Lower leg skin (tissue), 4 donors: Measurements from ENCODE around the gene FKBP5. TPM values are rescaled to one million over a fixed set of nuclear protein-coding genes. Genes with fewer than 3 reads are reported as not detected.

Source experiments
- DNase-seq, 2 donors: peaks; one replicate each; pipeline ENCODE4 v3.0.0-alpha.2; 2019; ENCODE audit warnings: low spot score in 2 of 2
- H3K4me3 ChIP-seq: fragments of 200-600 bp; sonication (generic); 2 replicates; pipeline ENCODE4 v1.5.1; 2017; ENCODE audit warnings: mild to moderate bottlenecking, low read depth; ENCODE audit not compliant: poor library complexity, severe bottlenecking
- POLR2A ChIP-seq, 2 donors: fragments of 450-650 bp; IDR thresholded peaks; one replicate each; pipeline ENCODE4 v1.6.1; 2016 to 2017; ENCODE audit warnings: antibody characterized with exemption in 2 of 2, mild to moderate bottlenecking in 1 of 2, moderate library complexity in 1 of 2
- WGBS, 2 donors: methylation state at CpG; one replicate each; pipeline ENCODE4 v1.1.5; 2018; 5-methylcytosine and 5-hydroxymethylcytosine counted together
- intact Hi-C: fragments of 100-400 bp; cut with DNase I; formaldehyde crosslinking; loops from one replicate; pipeline ENCODE4 v1.15.0; 2023; ENCODE audit warnings: low total_unique reads
- total RNA-seq, 4 donors: library from RNA; depleted of rRNA; stranded (reverse); fragments of >200 nt; gene quantifications; one replicate each; pipeline ENCODE4 v1.1.0, GENCODE V29; 2016
- TF ChIP-seq, protein P1 (sequence below), 3 donors: fragments of 450-650 bp; IDR thresholded peaks; one replicate each; pipeline ENCODE4 v1.5.1; 2016; ENCODE audit warnings: antibody characterized with exemption in 3 of 3, mild to moderate bottlenecking in 3 of 3, moderate library complexity in 2 of 3

The FKBP5 gene
- total RNA-seq, 4 donors from 2014 or later: 166 to 278 (median 238) TPM

DNA sequence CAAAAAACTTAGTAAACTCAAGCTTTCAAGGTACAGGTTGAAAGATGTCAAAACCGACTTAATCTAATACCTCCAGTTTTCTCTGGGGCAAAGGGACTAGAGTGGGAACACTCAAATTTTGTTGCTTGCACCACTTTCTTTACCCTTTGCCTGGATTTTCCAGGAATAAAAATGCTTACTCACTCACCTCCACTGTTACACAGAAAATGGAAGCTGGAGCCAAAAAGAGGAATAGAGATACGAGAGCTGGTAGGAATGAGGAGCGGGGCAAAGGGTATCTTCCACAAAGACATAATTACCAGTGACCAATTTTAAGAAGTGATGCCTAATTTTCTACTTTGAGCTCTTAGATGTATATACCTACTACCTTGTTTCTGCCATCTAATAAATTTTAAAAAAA is 96.5 kb downstream of the FKBP5 start:
- no peak overlapping the region for H3K4me3 ChIP-seq
- intact Hi-C loops: no loop called here
- WGBS, 2 donors: 80 to 81% methylated on average over 3 of the region's 3 CpGs
- no peak for DNase-seq
- TF ChIP-seq POLR2A (IDR thresholded peaks at IDR 0.05): no peak
- TF ChIP-seq, protein P1, sequence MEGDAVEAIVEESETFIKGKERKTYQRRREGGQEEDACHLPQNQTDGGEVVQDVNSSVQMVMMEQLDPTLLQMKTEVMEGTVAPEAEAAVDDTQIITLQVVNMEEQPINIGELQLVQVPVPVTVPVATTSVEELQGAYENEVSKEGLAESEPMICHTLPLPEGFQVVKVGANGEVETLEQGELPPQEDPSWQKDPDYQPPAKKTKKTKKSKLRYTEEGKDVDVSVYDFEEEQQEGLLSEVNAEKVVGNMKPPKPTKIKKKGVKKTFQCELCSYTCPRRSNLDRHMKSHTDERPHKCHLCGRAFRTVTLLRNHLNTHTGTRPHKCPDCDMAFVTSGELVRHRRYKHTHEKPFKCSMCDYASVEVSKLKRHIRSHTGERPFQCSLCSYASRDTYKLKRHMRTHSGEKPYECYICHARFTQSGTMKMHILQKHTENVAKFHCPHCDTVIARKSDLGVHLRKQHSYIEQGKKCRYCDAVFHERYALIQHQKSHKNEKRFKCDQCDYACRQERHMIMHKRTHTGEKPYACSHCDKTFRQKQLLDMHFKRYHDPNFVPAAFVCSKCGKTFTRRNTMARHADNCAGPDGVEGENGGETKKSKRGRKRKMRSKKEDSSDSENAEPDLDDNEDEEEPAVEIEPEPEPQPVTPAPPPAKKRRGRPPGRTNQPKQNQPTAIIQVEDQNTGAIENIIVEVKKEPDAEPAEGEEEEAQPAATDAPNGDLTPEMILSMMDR (IDR thresholded peaks at IDR 0.05): no peak

DNA sequence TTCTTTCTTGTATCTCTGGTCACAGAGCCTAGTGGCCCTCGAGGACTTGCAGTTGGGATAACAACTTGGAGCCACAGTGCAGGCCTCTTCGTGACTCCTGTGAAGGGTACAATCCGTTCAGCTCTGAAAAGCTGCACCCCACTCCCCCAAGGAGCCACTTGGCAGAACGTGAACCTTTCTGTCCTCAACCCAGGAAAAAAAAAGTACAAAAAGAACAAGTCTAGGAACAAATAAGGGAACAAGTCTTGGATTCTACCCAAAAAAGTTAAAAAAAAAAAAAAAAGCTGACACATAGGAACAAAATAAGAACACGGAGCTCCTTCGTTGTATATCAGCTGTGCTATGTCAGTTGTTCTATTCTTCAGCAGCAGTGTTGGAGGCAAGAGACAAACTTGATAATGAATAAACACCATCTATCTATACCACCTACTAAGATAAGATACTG is 98.1 kb downstream of the FKBP5 start:
- 30 to 55% methylated on average over 6 of the region's 6 CpGs for WGBS, 2 donors
- H3K4me3 ChIP-seq: no peak overlapping the region
- peak in 1 of 2 donors; percentile 75 for DNase-seq
- TF ChIP-seq POLR2A (IDR thresholded peaks at IDR 0.05): no peak
- intact Hi-C loops: no loop called here

DNA sequence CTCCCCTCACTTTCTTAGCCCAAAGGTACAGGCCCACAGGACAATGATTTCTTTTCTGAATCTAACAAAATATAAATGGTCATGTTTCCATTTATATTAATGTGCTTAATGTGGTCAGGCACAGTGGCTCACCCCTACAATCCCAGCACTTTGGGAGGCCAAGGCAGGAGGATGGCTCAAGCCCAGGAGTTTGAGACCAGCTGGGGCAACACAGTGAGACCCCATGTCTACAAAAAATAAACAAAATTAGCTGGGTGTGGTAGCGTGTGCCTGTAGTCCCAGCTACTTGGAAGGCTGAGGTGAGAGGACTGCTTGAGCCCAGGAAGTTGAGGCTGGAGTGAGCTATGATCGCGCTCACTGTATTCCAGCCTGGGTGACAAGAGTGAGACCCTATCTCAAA is 98.8 kb downstream of the FKBP5 start:
- no peak overlapping the region for H3K4me3 ChIP-seq
- WGBS, 2 donors: 96 to 98% methylated on average over 3 of the region's 3 CpGs
- intact Hi-C loops: no loop called here
- DNase-seq: no peak
- TF ChIP-seq POLR2A (IDR thresholded peaks at IDR 0.05): no peak
- TF ChIP-seq, protein P1 (IDR thresholded peaks at IDR 0.05): no peak

DNA sequence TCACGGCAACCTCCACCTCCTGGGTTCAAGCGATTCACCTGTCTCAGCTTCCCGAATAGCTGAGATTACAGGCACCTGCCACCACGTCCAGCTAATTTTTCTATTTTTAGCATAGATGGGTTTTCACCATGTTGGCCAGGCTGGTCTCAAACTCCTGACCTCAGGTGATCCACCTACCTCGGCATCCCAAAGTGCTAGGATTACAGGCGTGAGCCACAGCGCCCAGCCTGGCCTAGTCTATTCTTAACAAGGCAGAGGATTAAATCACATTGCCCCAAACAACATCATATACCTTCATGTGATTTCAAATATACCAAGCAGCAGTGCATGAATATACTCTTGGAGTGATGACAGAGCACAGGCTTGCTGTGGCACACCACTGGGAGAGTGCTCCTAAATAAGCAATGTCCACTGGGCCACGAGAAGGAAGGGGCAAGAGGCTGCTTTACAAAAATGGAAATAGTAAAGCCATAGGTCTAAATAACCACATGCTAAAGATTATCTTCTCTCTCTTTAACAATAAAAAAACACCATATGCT is 99.4 kb downstream of the FKBP5 start:
- no peak for DNase-seq
- 93 to 97% methylated on average over 7 to 8 of the region's 8 CpGs for WGBS, 2 donors
- TF ChIP-seq, protein P1 (IDR thresholded peaks at IDR 0.05): no peak
- no peak for TF ChIP-seq POLR2A (IDR thresholded peaks at IDR 0.05)
- no peak overlapping the region for H3K4me3 ChIP-seq
- intact Hi-C loops: no loop called here

DNA sequence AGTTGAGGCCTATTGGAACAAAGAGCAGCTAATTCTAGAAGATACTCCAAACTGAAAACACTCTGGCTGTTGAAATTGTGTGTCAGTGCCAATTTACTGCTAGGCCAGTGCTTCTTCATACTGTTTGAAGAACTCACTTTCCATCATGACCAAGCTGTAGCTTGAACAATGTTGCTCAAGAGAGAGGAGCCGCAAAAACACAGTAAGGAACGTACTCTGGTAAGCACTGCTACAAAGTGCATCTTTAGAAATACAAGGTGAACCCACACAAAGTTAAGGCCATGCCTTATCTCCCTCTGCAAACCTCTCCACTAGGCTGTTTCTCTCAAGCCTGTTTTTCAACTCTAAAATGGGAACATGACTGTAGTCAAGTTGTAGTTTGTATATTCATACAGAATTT is 101.5 kb downstream of the FKBP5 start:
- no peak for DNase-seq
- intact Hi-C loops: no loop called here
- H3K4me3 ChIP-seq: no peak overlapping the region
- TF ChIP-seq, protein P1 (IDR thresholded peaks at IDR 0.05): no peak
- TF ChIP-seq POLR2A (IDR thresholded peaks at IDR 0.05): no peak
- WGBS, 2 donors: 82 to 84% methylated on average over 2 of the region's 2 CpGs

DNA sequence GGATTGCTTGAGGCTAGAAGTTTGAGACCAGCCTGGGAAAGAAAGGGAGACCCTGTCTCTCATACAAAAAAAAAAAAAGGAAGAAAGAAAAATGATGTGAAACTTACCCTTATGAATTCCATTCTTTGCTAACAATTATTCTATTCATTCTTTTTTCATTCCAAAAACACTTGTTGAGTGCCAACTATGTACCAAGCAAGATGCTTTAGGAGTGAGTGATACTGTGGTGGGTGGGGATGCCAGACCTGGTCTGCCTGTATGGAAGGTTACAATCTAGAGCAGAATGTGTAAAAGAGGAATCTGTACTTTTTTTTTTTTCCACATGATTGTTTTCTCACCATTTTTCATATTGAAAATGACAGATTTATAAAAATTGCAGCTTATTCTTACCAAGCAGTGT is 102.2 kb downstream of the FKBP5 start:
- no peak for DNase-seq
- intact Hi-C loops: no loop called here
- no peak for TF ChIP-seq POLR2A (IDR thresholded peaks at IDR 0.05)
- TF ChIP-seq, protein P1 (IDR thresholded peaks at IDR 0.05): no peak
- H3K4me3 ChIP-seq: no peak overlapping the region
